Effector memory CD8-positive, alpha-beta T cell (primary cell): Measurements from ENCODE around the gene PKP1.

ENCODE experiments used
- ATAC-seq: fragments of 150-1000 bp; cut with Tn5 transposase; replicated peaks from 2 replicates; pipeline ENCODE4 v1.10.0; 2021; ENCODE audit warnings: mild to moderate bottlenecking, moderate library complexity
- DNase-seq, 3 experiments: peaks; one replicate each; pipeline ENCODE4 v3.0.0; 2021
- H3K27ac Mint-ChIP-seq, 2 donors: one replicate each; pipeline ENCODE4 v1.8.0; 2022; ENCODE audit warnings: mild to moderate bottlenecking in 2 of 2, mixed read lengths in 2 of 2, moderate library complexity in 2 of 2
- H3K27me3 Mint-ChIP-seq, 2 donors: one replicate each; pipeline ENCODE4 v1.8.0; 2022; ENCODE audit warnings: mixed read lengths in 2 of 2
- H3K36me3 Mint-ChIP-seq: one replicate; pipeline ENCODE4 v1.8.0; 2022; ENCODE audit warnings: mild to moderate bottlenecking, moderate library complexity, mixed read lengths; ENCODE audit not compliant: insufficient read depth
- H3K4me1 Mint-ChIP-seq, 2 donors: one replicate each; pipeline ENCODE4 v1.8.0; 2022; ENCODE audit warnings: low read depth in 2 of 2, mixed read lengths in 2 of 2
- H3K4me3 Mint-ChIP-seq, 2 donors: one replicate each; pipeline ENCODE4 v1.8.0; 2022; ENCODE audit warnings: mild to moderate bottlenecking in 2 of 2, mixed read lengths in 2 of 2, moderate library complexity in 2 of 2
- H3K9me3 Mint-ChIP-seq, 2 donors: one replicate each; pipeline ENCODE4 v1.8.0; 2022; ENCODE audit warnings: mixed read lengths in 2 of 2

PKP1 gene

GRCh38 chr1:201280884-201281283 lies 2.4 kb upstream of the PKP1 start:
- Mint-ChIP-seq H3K27me3 (peaks cover 63 to 98% of the 10 kb centered on the region in 2 donors), H3K4me1 (peaks cover 4 to 5% of the 10 kb centered on the region in 2 donors), H3K9me3 (no peaks in the 10 kb centered on the region), H3K36me3 (no peaks in the 10 kb centered on the region), H3K4me3 (no peak overlapping the region), H3K27ac (no peak overlapping the region)
- ATAC-seq (no peak), DNase-seq (no peak)

GRCh38 chr1:201281573-201281972 lies 1.7 kb upstream of the PKP1 start:
- DNase-seq (no peak), ATAC-seq (no peak)
- Mint-ChIP-seq H3K4me3 (no peak overlapping the region), H3K9me3 (no peaks in the 10 kb centered on the region), H3K27ac (no peak overlapping the region), H3K27me3 (peaks cover 66 to 98% of the 10 kb centered on the region in 2 donors), H3K36me3 (no peaks in the 10 kb centered on the region), H3K4me1 (peaks cover 4 to 5% of the 10 kb centered on the region in 2 donors)

DNA sequence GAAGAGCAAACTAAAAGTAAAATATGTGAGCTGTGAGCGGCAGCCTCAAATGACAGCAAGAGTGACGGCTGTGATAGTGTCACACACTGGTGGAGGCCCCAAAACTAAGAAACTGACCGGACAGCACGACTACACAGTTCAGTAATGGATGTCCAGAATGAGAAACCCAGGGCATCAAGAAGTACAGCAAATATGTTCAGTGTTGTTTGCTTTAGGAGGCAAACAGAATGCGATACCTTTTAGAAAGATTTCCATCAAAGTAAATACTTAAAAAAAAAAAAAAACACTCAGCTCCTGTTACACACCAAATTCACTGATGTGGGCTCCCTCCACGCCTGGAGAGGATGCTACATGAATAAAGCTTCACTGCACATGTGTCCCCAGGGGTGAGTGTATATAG lies 1.1 kb upstream of the PKP1 start:
- peaks cover 66 to 98% of the 10 kb centered on the region in 2 donors for H3K27me3 Mint-ChIP-seq
- peaks cover 4 to 5% of the 10 kb centered on the region in 2 donors for H3K4me1 Mint-ChIP-seq
- DNase-seq: no peak
- no peaks in the 10 kb centered on the region for H3K9me3 Mint-ChIP-seq
- H3K4me3 Mint-ChIP-seq: no peak overlapping the region
- H3K27ac Mint-ChIP-seq: no peak overlapping the region
- ATAC-seq: no peak
- H3K36me3 Mint-ChIP-seq: no peaks in the 10 kb centered on the region

DNA sequence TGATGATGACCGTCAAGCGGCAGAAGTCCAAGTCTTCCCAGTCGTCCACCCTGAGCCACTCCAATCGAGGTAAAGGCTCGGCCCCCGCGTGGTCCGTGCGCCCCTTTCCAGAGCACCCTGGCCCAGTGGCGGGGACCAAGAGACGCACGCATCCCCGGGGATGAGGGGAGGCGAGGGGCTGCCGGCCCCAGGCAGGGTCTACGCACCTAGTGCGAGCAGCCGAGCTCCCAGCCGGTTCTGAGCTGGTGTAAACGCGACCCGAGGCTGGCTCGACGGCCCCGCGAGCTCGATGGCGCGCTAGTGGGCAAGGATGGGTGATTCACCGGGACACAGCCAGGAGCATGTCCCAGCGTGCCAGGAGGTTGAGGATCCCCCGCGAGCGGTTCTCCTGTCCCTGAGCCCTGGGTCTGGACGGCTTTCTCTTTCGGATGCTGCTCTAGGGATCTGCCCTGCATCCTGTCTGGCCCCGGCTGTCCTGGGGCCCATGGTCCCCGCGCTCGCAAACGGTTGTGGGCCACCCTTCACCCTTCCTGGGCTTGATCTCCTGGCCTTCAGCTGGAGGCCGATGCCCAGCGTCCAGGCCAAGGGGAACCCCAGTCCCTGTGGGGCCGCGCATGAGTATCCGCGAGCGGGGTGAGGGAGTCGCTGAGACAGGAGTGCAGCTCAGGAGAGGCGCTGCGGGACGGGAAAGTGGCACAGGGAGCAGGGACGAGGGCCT lies 689 bp downstream of the PKP1 start:
- Mint-ChIP-seq H3K4me3 (no peak overlapping the region), H3K27me3 (peaks cover 70 to 98% of the 10 kb centered on the region in 2 donors), H3K36me3 (no peaks in the 10 kb centered on the region), H3K9me3 (no peaks in the 10 kb centered on the region), H3K27ac (no peak overlapping the region), H3K4me1 (peaks cover 4 to 5% of the 10 kb centered on the region in 2 donors)
- DNase-seq: no peak
- no peak for ATAC-seq

DNA sequence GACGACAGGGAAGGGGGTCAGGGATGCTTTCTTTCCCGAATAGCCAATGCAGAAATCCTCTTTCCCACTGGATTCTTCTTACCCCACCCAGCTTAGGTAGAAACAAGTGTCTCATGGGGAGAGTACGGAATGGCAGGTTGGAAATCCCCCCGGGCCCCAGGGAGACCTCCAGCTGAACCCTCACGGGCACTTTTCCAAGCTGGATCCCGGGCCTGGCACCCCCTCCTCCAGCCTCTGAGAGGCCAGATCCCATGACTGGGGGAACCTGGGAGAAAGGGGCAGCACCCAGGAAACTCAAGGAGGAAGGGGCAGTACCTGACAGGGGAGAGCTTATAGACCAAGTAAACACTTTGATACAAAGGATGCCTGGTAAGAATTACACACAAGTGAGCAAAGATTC lies 1.3 kb downstream of the PKP1 start:
- H3K27me3 Mint-ChIP-seq: peaks cover 70 to 98% of the 10 kb centered on the region in 2 donors
- no peak overlapping the region for H3K27ac Mint-ChIP-seq

GRCh38 chr1:201285846-201286245 lies 2.5 kb downstream of the PKP1 start:
- Mint-ChIP-seq H3K27me3 (peaks cover 65 to 98% of the 10 kb centered on the region in 2 donors), H3K4me3 (no peak overlapping the region), H3K4me1 (peaks cover 4 to 5% of the 10 kb centered on the region in 2 donors), H3K9me3 (no peaks in the 10 kb centered on the region), H3K27ac (no peak overlapping the region), H3K36me3 (no peaks in the 10 kb centered on the region)
- DNase-seq (no peak), ATAC-seq (no peak)

More for the DNA sequence above, 1.3 kb downstream of the PKP1 start:
- Mint-ChIP-seq H3K4me3 (no peak overlapping the region), H3K9me3 (no peaks in the 10 kb centered on the region), H3K4me1 (peaks cover 4 to 5% of the 10 kb centered on the region in 2 donors), H3K36me3 (no peaks in the 10 kb centered on the region)
- ATAC-seq (no peak), DNase-seq (no peak)

- peaks cover 64 to 100% of the 10 kb centered on the region in 2 donors for H3K27me3 Mint-ChIP-seq
- no peaks in the 10 kb centered on the region for H3K36me3 Mint-ChIP-seq
These were observed 3.1 kb downstream of the PKP1 start for GRCh38 chr1:201286445-201286844.

GRCh38 chr1:201288007-201288406 lies 4.7 kb downstream of the PKP1 start:
- no peak overlapping the region for H3K27ac Mint-ChIP-seq
- no peak overlapping the region for H3K4me3 Mint-ChIP-seq
- DNase-seq (no peak), ATAC-seq (no peak)
- H3K36me3 Mint-ChIP-seq: no peaks in the 10 kb centered on the region
- H3K9me3 Mint-ChIP-seq: no peaks in the 10 kb centered on the region
- peaks cover 3% of the 10 kb centered on the region in 2 donors for H3K4me1 Mint-ChIP-seq
- H3K27me3 Mint-ChIP-seq: peaks cover 62 to 100% of the 10 kb centered on the region in 2 donors

More at GRCh38 chr1:201286445-201286844, 3.1 kb downstream of the PKP1 start:
- Mint-ChIP-seq H3K4me3 (no peak overlapping the region), H3K27ac (no peak overlapping the region), H3K4me1 (peaks cover 4 to 5% of the 10 kb centered on the region in 2 donors), H3K9me3 (no peaks in the 10 kb centered on the region)
- DNase-seq (no peak), ATAC-seq (no peak)

DNA sequence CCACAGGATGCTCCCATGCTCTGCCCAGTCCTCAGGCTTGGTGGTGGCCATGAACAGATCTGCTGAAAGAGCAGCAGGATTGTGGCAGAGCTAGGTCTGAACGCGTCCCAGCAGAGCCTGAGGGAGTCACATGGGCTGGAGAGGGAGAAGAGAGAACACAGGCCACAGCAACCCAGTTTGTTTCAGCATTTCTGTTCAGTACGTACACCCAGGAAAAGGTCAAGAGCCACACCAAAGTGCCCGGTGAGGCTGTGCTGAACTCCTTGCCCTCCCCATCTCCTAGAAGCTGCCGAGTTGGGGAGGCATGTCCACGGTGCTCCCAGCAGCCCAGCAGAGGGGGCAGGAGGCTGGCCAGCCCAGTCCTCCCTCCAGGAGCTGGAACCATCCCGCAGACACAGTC lies 5.5 kb downstream of the PKP1 start:
- H3K9me3 Mint-ChIP-seq: no peaks in the 10 kb centered on the region
- H3K27ac Mint-ChIP-seq: no peak overlapping the region
- DNase-seq (no peak), ATAC-seq (no peak)
- H3K36me3 Mint-ChIP-seq: no peaks in the 10 kb centered on the region
- no peak overlapping the region for H3K4me3 Mint-ChIP-seq
- peaks cover 0 to 2% of the 10 kb centered on the region in 2 donors for H3K4me1 Mint-ChIP-seq
- H3K27me3 Mint-ChIP-seq: peaks cover 62 to 100% of the 10 kb centered on the region in 2 donors

- DNase-seq (no peak), ATAC-seq (no peak)
- Mint-ChIP-seq H3K4me3 (no peak overlapping the region), H3K4me1 (peaks cover 0 to under 1% of the 10 kb centered on the region in 2 donors), H3K27ac (no peak overlapping the region), H3K9me3 (no peaks in the 10 kb centered on the region), H3K27me3 (peaks cover 61 to 95% of the 10 kb centered on the region in 2 donors), H3K36me3 (no peaks in the 10 kb centered on the region)
These were observed 7.2 kb downstream of the PKP1 start for GRCh38 chr1:201290551-201290950.

GRCh38 chr1:201291916-201292315 lies 8.6 kb downstream of the PKP1 start:
- DNase-seq (no peak), ATAC-seq (no peak)
- peaks cover 64 to 83% of the 10 kb centered on the region in 2 donors for H3K27me3 Mint-ChIP-seq
- H3K27ac Mint-ChIP-seq: no peak overlapping the region
- no peaks in the 10 kb centered on the region for H3K36me3 Mint-ChIP-seq
- H3K4me3 Mint-ChIP-seq: no peak overlapping the region
- no peaks in the 10 kb centered on the region for H3K9me3 Mint-ChIP-seq
- H3K4me1 Mint-ChIP-seq: no peaks in the 10 kb centered on the region

DNA sequence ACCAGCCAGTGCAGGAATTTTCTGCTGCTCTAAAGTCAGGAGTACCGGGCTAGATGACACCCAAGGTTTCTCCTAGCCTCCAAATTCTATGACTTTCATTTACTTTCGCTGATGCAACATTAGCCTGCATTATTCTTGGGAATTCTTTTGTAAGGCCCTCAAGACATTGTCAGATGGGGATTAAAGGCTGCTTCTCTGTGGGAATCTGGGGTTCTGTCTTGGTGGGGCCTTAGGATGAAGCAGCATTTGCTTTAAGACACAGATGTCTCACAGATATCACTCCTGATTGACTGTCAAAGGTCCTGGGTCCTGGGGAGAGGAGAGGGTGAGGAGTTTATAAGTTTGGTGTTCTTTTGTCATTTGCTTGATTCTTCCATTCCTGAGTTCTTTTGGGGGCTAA lies 11.6 kb downstream of the PKP1 start:
- Mint-ChIP-seq H3K27ac (no peak overlapping the region), H3K36me3 (no peaks in the 10 kb centered on the region), H3K9me3 (no peaks in the 10 kb centered on the region), H3K4me1 (no peaks in the 10 kb centered on the region), H3K4me3 (no peak overlapping the region), H3K27me3 (peaks cover 39 to 81% of the 10 kb centered on the region in 2 donors)
- ATAC-seq: no peak
- DNase-seq: no peak

- ATAC-seq (no peak), DNase-seq (no peak)
- Mint-ChIP-seq H3K9me3 (no peaks in the 10 kb centered on the region), H3K27me3 (peaks cover 38 to 81% of the 10 kb centered on the region in 2 donors), H3K4me3 (no peak overlapping the region), H3K27ac (no peak overlapping the region), H3K36me3 (no peaks in the 10 kb centered on the region), H3K4me1 (no peaks in the 10 kb centered on the region)
These were observed 12.0 kb downstream of the PKP1 start for GRCh38 chr1:201295346-201295745.

DNA sequence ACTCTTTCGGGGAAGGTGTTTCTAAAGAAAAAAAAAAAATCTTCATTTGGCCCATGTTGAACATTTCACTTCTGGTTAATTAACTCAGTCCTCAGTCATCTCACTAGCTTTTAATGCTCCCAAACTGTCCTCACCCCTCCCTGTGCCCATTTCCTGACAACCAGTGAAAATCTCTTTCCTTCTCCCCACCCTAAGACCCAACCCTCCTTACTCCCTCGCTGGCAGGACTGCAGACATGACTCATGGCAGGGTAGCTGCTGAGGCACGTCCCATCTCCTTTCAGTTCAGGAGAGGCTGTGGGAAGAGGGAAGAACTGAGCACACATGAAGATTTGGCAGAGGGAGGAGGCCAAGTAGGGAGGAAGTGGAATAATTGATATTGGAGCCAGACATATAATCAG lies 12.6 kb downstream of the PKP1 start:
- DNase-seq: no peak
- Mint-ChIP-seq H3K27me3 (peaks cover 38 to 81% of the 10 kb centered on the region in 2 donors), H3K4me1 (no peaks in the 10 kb centered on the region)

More for the DNA sequence above, 12.6 kb downstream of the PKP1 start:
- Mint-ChIP-seq H3K27ac (no peak overlapping the region), H3K4me3 (no peak overlapping the region), H3K9me3 (no peaks in the 10 kb centered on the region), H3K36me3 (no peaks in the 10 kb centered on the region)
- no peak for ATAC-seq
